ENCODE results near the gene MTHFR. TPM values are rescaled to one million over a fixed set of nuclear protein-coding genes. Genes with fewer than 3 reads are reported as not detected.

MTHFR gene
- total and polyA plus RNA-seq, 2 of the 4 experiments (the other 2 are of a cell fraction), result 7.3 to 7.4 TPM

DNA sequence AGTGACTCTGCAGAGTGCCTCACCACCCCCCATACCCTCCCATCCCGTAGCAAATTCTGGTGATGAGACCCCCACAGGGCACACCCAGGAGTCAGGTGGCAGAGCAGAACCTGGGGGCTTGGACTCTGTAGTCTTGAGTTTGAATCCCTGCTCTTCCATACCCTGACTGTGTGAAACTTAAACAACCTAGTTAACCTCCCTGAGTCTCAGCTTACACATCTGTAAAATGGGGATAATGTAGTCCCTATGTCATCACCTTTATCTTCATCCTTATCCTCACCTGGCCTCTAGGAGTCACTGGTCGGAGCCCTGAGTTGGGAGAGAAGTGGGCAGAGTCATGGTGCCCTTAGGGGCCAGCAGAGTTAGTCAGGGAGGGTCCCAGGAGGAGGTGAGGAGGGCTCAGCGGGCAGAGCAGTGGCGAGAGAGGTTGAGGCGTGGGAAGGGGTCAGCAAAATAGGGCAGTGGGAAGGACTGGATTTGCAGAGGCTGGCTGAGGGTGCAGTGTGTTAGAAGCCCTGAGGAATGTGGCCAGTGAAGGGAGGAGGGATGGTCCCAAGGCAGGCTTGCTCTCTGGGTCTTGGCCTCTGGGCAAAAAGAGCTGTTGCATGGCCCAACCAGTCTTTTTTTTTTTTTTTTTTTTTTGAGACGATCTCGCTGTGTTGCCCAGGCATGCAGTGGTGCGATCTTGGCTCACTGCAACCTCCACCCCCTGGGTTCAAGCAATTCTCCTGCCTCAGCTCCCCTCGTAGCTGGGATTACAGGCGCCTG, 25.2 kb downstream of the MTHFR start:
- Histone ChIP-seq H4K5ac (ENCODE audit: low read depth, low read length) (no peak overlapping the region), H2BK20ac (ENCODE audit: low read depth, low read length) (no peak overlapping the region), H2BK5ac (ENCODE audit: low read depth, low read length, poor library complexity, severe bottlenecking) (no peak overlapping the region), H2AK5ac (ENCODE audit: low read depth, low read length) (no peak overlapping the region), H3K9me1 (ENCODE audit: insufficient read depth, low read length) (no peaks in the 10 kb centered on the region), H3K56ac (ENCODE audit: extremely low read depth, insufficient read depth, low read length) (no peak overlapping the region), H3K4me3 (ENCODE audit: insufficient read depth, low read depth, low read length) (no peak overlapping the region), H3K18ac (ENCODE audit: low read depth, low read length) (no peak overlapping the region), H2AFZ (replicated peaks; ENCODE audit: low read length, poor library complexity) (no peak overlapping the region), H3K79me1 (ENCODE audit: low read depth in 1 of 2, low read length in 2 of 2) (no peaks in the 10 kb centered on the region), H3K4me2 (ENCODE audit: low read depth, low read length) (no peak overlapping the region), H2BK15ac (ENCODE audit: low read depth, low read length) (no peak overlapping the region), H2AK9ac (replicated peaks; ENCODE audit: low read depth, low read length, poor library complexity) (no peak overlapping the region), H3K27ac (ENCODE audit: insufficient read depth, low read length) (no peak overlapping the region), H3K9ac (ENCODE audit: low read depth, low read length) (no peak overlapping the region), H3K23ac (ENCODE audit: low read depth, low read length) (no peak overlapping the region), H3K4ac (ENCODE audit: low read depth, low read length) (no peak overlapping the region), H3K4me1 (ENCODE audit: control insufficient read depth, insufficient read depth, low read length) (peaks cover 3% of the 10 kb centered on the region; the same call in 1 of the 2 replicates), H4K20me1 (ENCODE audit: insufficient read depth, low read length) (no peaks in the 10 kb centered on the region), H3K36me3 (ENCODE audit: control insufficient read depth, insufficient read depth, low read length) (no peaks in the 10 kb centered on the region), H3K27me3 (ENCODE audit: control insufficient read depth, insufficient read depth, low read length) (no peaks in the 10 kb centered on the region; the same call in 1 of the 2 replicates), H3K9me3 (ENCODE audit: control insufficient read depth, insufficient read depth, low read length) (no peaks in the 10 kb centered on the region), H4K91ac (ENCODE audit: insufficient read depth, low read depth, low read length) (no peak overlapping the region), H2BK120ac (ENCODE audit: low read depth, low read length) (no peak overlapping the region), H4K8ac (ENCODE audit: low read depth in 2 of 2, low read length in 2 of 2) (no peak overlapping the region), H3K14ac (replicated peaks; ENCODE audit: low read depth, low read length) (no peak overlapping the region)
- POLR2A ChIA-PET (ENCODE audit: unreplicated experiment), result no interaction called here
- CTCF ChIA-PET, result no interaction called here
- in situ Hi-C loops (cut with MboI; ENCODE audit: low sequenced_read_pairs), result no loop called here
- BruUV-seq (replicated peaks), result no TSS peak
- intact Hi-C loops (cut with micrococcal nuclease), result no loop called here
- dilution Hi-C loops (cut with HindIII; ENCODE audit: low sequenced_read_pairs, unreplicated experiment), result no loop called here
- DNase-seq, result no peak
- no peak for ATAC-seq (ENCODE audit: low read depth)
- 76% methylated on average over 3 of the region's 10 CpGs; no CpG with 5 or more reads in 1 of the 2 experiments for WGBS, 2 experiments (ENCODE audit: extremely low coverage in 2 of 2, insufficient read length in 1 of 2)
- no peak for TF ChIP-seq CEBPB (IDR thresholded peaks at IDR 0.05; ENCODE audit: low read depth, low read length)
- TF ChIP-seq CHD1 (IDR thresholded peaks at IDR 0.05; ENCODE audit: low read depth, low read length), result no peak
- TF ChIP-seq POLR2A (IDR thresholded peaks at IDR 0.05; ENCODE audit: low read depth, low read length), result no peak
- TF ChIP-seq MAZ (IDR thresholded peaks at IDR 0.05; ENCODE audit: borderline replicate concordance, low read depth, low read length), result no peak
- TF ChIP-seq BHLHE40 (IDR thresholded peaks at IDR 0.05; ENCODE audit: low read depth, low read length), result no peak
- TF ChIP-seq MXI1 (IDR thresholded peaks at IDR 0.05; ENCODE audit: borderline replicate concordance, low read depth, low read length), result no peak
- no peak for TF ChIP-seq RCOR1 (IDR thresholded peaks at IDR 0.05; ENCODE audit: insufficient replicate concordance, low read length)
- no peak for TF ChIP-seq NFE2L2 (IDR thresholded peaks at IDR 0.05; ENCODE audit: low read depth, low read length)
- TF ChIP-seq USF2 (IDR thresholded peaks at IDR 0.05; ENCODE audit: low read depth, low read length), result no peak
